GM23338 (cell line): ENCODE measurements around the gene FLRT2. TPM values are rescaled to one million over a fixed set of nuclear protein-coding genes. Genes with fewer than 3 reads are reported as not detected.

Experiments used
- ATAC-seq: fragments of 200-7000 bp; cut with Tn5 transposase; 3 replicates; pipeline ENCODE4 v1.9.1; 2020
- DNase-seq: peaks from one replicate; pipeline ENCODE4 v3.0.0-alpha.2; 2015; ENCODE audit warnings: low spot score
- H2AFZ ChIP-seq: fragments of 200-600 bp; sonication (generic); 2 replicates; pipeline ENCODE4 v1.8.0; 2016; ENCODE audit warnings: antibody characterized with exemption, mild to moderate bottlenecking, moderate library complexity
- H3F3A ChIP-seq: fragments of 200-600 bp; sonication (generic); replicated peaks from 2 replicates; pipeline ENCODE4 v1.8.0; 2017; ENCODE audit warnings: antibody characterized with exemption, mixed run types, low read depth
- H3K27ac ChIP-seq: fragments of 200-600 bp; sonication (generic); 2 replicates; pipeline ENCODE4 v1.6.1; 2016; ENCODE audit warnings: low read depth
- H3K27me3 ChIP-seq: fragments of 200-600 bp; sonication (generic); 2 replicates; pipeline ENCODE4 v1.8.0; 2016; ENCODE audit warnings: mild to moderate bottlenecking, mixed run types, moderate library complexity; ENCODE audit not compliant: insufficient read depth
- H3K36me3 ChIP-seq: fragments of 200-600 bp; sonication (generic); 2 replicates; pipeline ENCODE4 v1.8.0; 2016; ENCODE audit warnings: mild to moderate bottlenecking; ENCODE audit not compliant: insufficient read depth
- H3K4me1 ChIP-seq: fragments of 200-600 bp; sonication (generic); 2 replicates; pipeline ENCODE4 v1.8.0; 2016; ENCODE audit warnings: mild to moderate bottlenecking, moderate library complexity; ENCODE audit not compliant: insufficient read depth
- H3K4me2 ChIP-seq: fragments of 200-600 bp; sonication (generic); 2 replicates; pipeline ENCODE4 v1.7.1; 2017; ENCODE audit warnings: mixed run types
- H3K4me3 ChIP-seq: fragments of 200-600 bp; sonication (generic); 2 replicates; pipeline ENCODE4 v1.6.1; 2016; ENCODE audit warnings: mixed run types
- H3K79me2 ChIP-seq: fragments of 200-600 bp; sonication (generic); replicated peaks from 2 replicates; pipeline ENCODE4 v1.8.0; 2017; ENCODE audit warnings: mild to moderate bottlenecking; ENCODE audit not compliant: insufficient read depth
- H3K9me2 ChIP-seq: fragments of 200-600 bp; sonication (generic); 2 replicates; pipeline ENCODE4 v1.8.0; 2017; ENCODE audit not compliant: insufficient read depth
- H4K20me1 ChIP-seq: fragments of 200-600 bp; sonication (generic); replicated peaks from 2 replicates; pipeline ENCODE4 v1.8.0; 2017; ENCODE audit warnings: mild to moderate bottlenecking; ENCODE audit not compliant: insufficient read depth
- H3K27ac Mint-ChIP-seq: 2 replicates; pipeline ENCODE4 v1.8.0; 2020; ENCODE audit warnings: inconsistent platforms, mild to moderate bottlenecking, moderate library complexity, mixed read lengths
- H3K27me3 Mint-ChIP-seq: 3 replicates; pipeline ENCODE4 v1.8.0; 2022; ENCODE audit warnings: low read depth, mild to moderate bottlenecking, moderate library complexity, mixed read lengths, inconsistent platforms; ENCODE audit not compliant: insufficient read depth, poor library complexity
- H3K36me3 Mint-ChIP-seq: 3 replicates; pipeline ENCODE4 v1.8.0; 2021; ENCODE audit warnings: low read depth, mild to moderate bottlenecking, inconsistent platforms, moderate library complexity, mixed read lengths
- H3K4me1 Mint-ChIP-seq: 3 replicates; pipeline ENCODE4 v1.8.0; 2020; ENCODE audit warnings: mild to moderate bottlenecking, inconsistent platforms, mixed read lengths
- H3K4me3 Mint-ChIP-seq: 3 replicates; pipeline ENCODE4 v1.8.0; 2021; ENCODE audit warnings: moderate library complexity, mild to moderate bottlenecking, inconsistent platforms, mixed read lengths
- H3K9me3 Mint-ChIP-seq: 3 replicates; pipeline ENCODE4 v1.8.0; 2020; ENCODE audit warnings: moderate library complexity, mild to moderate bottlenecking, inconsistent platforms, mixed read lengths
- EZH2 ChIP-seq: fragments of 200-600 bp; sonication (generic); IDR thresholded peaks from one replicate; pipeline ENCODE4 v1.8.0; 2017; ENCODE audit warnings: antibody characterized with exemption, mild to moderate bottlenecking, low read depth; ENCODE audit not compliant: unreplicated experiment
- EZH2phosphoT487 ChIP-seq: fragments of 200-600 bp; sonication (generic); IDR thresholded peaks from one replicate; pipeline ENCODE4 v1.8.1; 2018; ENCODE audit warnings: antibody characterized with exemption; ENCODE audit not compliant: unreplicated experiment
- JUNB ChIP-seq: IDR thresholded peaks from one replicate; pipeline ENCODE4 v1.6.1; 2016; ENCODE audit warnings: antibody characterized with exemption; ENCODE audit not compliant: unreplicated experiment
- NANOG ChIP-seq: IDR thresholded peaks from 2 replicates; pipeline ENCODE4 v1.6.1; 2016; ENCODE audit warnings: antibody characterized with exemption, borderline replicate concordance
- POLR2AphosphoS5 ChIP-seq: IDR thresholded peaks from 2 replicates; pipeline ENCODE4 v1.6.1; 2016; ENCODE audit warnings: antibody characterized with exemption, low read depth
- REST ChIP-seq: IDR thresholded peaks from one replicate; pipeline ENCODE4 v1.6.1; 2018; ENCODE audit warnings: antibody characterized with exemption; ENCODE audit not compliant: unreplicated experiment
- ZNF114 ChIP-seq: fragments of 250-450 bp; sonication (Bioruptor Pico); IDR thresholded peaks from 2 replicates; pipeline ENCODE4 v1.5.0; 2020; ENCODE audit warnings: mild to moderate bottlenecking, moderate library complexity
- ZNF331 ChIP-seq: fragments of 250-450 bp; sonication (Bioruptor Pico); IDR thresholded peaks from 2 replicates; pipeline ENCODE4 v1.5.0; 2020; ENCODE audit warnings: low read depth, mild to moderate bottlenecking, moderate library complexity
- ZNF462 ChIP-seq: fragments of 250-450 bp; sonication (Bioruptor Pico); IDR thresholded peaks from 2 replicates; pipeline ENCODE4 v1.5.0; 2020; ENCODE audit warnings: mild to moderate bottlenecking, moderate library complexity
- polyA plus RNA-seq: library from polyadenylated mRNA; unstranded; fragments of >200 nt; fragmentation: Nextera tagmentation; extraction: Ambion mirVana; gene quantifications from 2 replicates; pipeline ENCODE4 v1.2.1, GENCODE V29; 2016
- total RNA-seq: library from RNA; depleted of rRNA; stranded (reverse); fragments of >200 nt; shearing (Covaris generic); gene quantifications from 2 replicates; pipeline ENCODE4 v1.2.3, GENCODE V29; 2014
- TF ChIP-seq, protein P1 (sequence below), 2 experiments: fragments of 200-600 bp in 1 of 2; sonication (generic) in 1 of 2; conservative IDR thresholded peaks; 2 replicates each; pipeline versions ENCODE4 v1.5.1 to v1.6.1; 2016 to 2017; ENCODE audit warnings: antibody characterized with exemption in 2 of 2, low read depth in 2 of 2, mild to moderate bottlenecking in 2 of 2, moderate library complexity in 1 of 2

Gene FLRT2
- total and polyA plus RNA-seq, 2 experiments from 2014 or later, result 4.3 to 7.4 TPM

DNA sequence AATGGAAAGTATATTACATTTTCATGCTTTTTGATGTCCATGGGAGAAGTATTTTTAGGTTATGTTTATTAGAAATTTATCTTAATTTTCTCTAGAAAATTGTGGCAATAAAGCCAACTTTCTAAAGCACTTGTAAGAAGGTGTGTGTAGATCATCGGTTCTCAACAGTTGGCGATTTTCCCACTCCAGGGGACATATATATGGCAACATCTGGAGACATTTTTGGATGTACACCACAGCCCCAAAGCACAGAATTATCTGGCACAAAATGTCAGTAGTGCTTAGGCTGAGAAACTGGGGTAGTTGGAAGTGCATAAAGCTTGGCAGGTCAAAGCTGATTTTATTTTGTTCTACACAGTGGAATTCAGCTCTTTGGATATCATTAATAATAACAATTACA lies 86.9 kb downstream of the FLRT2 start:
- Histone ChIP-seq H3K79me2 (no peaks in the 10 kb centered on the region), H3F3A (no peaks in the 10 kb centered on the region), H4K20me1 (no peaks in the 10 kb centered on the region), H3K27ac (no peak overlapping the region), H3K27me3 (no peaks in the 10 kb centered on the region), H3K4me3 (no peak overlapping the region), H3K9me2 (peaks cover 5% of the 10 kb centered on the region; the same call in 1 of the 2 replicates), H3K4me2 (no peak overlapping the region), H3K36me3 (no peaks in the 10 kb centered on the region), H2AFZ (no peak overlapping the region; the same call in 1 of the 2 replicates), H3K4me1 (peaks cover 18% of the 10 kb centered on the region)
- Mint-ChIP-seq H3K27me3 (peaks cover 3% of the 10 kb centered on the region), H3K4me1 (peaks cover 34% of the 10 kb centered on the region; the same call in 2 of the 3 replicates), H3K27ac (no peak overlapping the region), H3K36me3 (peaks cover 6% of the 10 kb centered on the region; the same call in 1 of the 3 replicates), H3K4me3 (no peak overlapping the region), H3K9me3 (no peaks in the 10 kb centered on the region)
- ATAC-seq (no peak), DNase-seq (no peak)
- no peak for TF ChIP-seq ZNF114 (CRISPR knock-in tag)

GRCh38 chr14:85617791-85618190 lies 87.8 kb downstream of the FLRT2 start:
- Histone ChIP-seq H2AFZ (no peak overlapping the region), H3K4me2 (no peak overlapping the region), H3K4me3 (no peak overlapping the region), H3K79me2 (no peaks in the 10 kb centered on the region), H3K27ac (no peak overlapping the region), H3F3A (no peaks in the 10 kb centered on the region), H3K36me3 (no peaks in the 10 kb centered on the region), H4K20me1 (no peaks in the 10 kb centered on the region), H3K9me2 (peaks cover 5% of the 10 kb centered on the region; the same call in 1 of the 2 replicates), H3K4me1 (peaks cover 18% of the 10 kb centered on the region), H3K27me3 (no peaks in the 10 kb centered on the region)
- Mint-ChIP-seq H3K27me3 (peaks cover 3% of the 10 kb centered on the region), H3K9me3 (0 out of 3 replicates have a peak, but pooled peaks cover 3% of the 10 kb centered on the region), H3K4me1 (peaks cover 41% of the 10 kb centered on the region; the same call in 2 of the 3 replicates), H3K4me3 (no peak overlapping the region), H3K36me3 (peaks cover 15% of the 10 kb centered on the region; the same call in 1 of the 3 replicates), H3K27ac (no peak overlapping the region)
- ATAC-seq, result no peak
- DNase-seq, result no peak
- no peak for TF ChIP-seq ZNF331 (CRISPR knock-in tag)
- TF ChIP-seq ZNF114 (CRISPR knock-in tag), result no peak
- no peak for TF ChIP-seq ZNF462 (CRISPR knock-in tag)
- no peak for TF ChIP-seq POLR2AphosphoS5
- TF ChIP-seq JUNB, result no peak
- no peak for TF ChIP-seq EZH2phosphoT487
- no peak for TF ChIP-seq NANOG
- TF ChIP-seq EZH2, result no peak
- TF ChIP-seq, protein P1, sequence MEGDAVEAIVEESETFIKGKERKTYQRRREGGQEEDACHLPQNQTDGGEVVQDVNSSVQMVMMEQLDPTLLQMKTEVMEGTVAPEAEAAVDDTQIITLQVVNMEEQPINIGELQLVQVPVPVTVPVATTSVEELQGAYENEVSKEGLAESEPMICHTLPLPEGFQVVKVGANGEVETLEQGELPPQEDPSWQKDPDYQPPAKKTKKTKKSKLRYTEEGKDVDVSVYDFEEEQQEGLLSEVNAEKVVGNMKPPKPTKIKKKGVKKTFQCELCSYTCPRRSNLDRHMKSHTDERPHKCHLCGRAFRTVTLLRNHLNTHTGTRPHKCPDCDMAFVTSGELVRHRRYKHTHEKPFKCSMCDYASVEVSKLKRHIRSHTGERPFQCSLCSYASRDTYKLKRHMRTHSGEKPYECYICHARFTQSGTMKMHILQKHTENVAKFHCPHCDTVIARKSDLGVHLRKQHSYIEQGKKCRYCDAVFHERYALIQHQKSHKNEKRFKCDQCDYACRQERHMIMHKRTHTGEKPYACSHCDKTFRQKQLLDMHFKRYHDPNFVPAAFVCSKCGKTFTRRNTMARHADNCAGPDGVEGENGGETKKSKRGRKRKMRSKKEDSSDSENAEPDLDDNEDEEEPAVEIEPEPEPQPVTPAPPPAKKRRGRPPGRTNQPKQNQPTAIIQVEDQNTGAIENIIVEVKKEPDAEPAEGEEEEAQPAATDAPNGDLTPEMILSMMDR (conservative IDR thresholded peaks at IDR 0.05; ENCODE audit: low read depth in 2 of 2), result no peak
- TF ChIP-seq REST, result no peak
